Activated gamma-delta T cell treated with Interleukin-2 at 50 U/mL for 16 hours (primary cell): ENCODE results near the gene NFIC.

Experiments used
- DNase-seq: peaks from one replicate; pipeline ENCODE4 v3.0.0-alpha.2; 2020

Gene NFIC

GRCh38 chr19:3455393-3455955 is 89.1 kb downstream of the NFIC start:
- DNase-seq: no peak

GRCh38 chr19:3455960-3456601 is 89.7 kb downstream of the NFIC start:
- no peak for DNase-seq

- no peak for DNase-seq
These were observed 90.6 kb downstream of the NFIC start for GRCh38 chr19:3456925-3457527.

GRCh38 chr19:3457528-3458228 is 91.3 kb downstream of the NFIC start:
- DNase-seq: no peak

GRCh38 chr19:3458229-3459088 is 92.1 kb downstream of the NFIC start:
- no peak for DNase-seq

GRCh38 chr19:3459089-3459881 is 92.9 kb downstream of the NFIC start:
- no peak for DNase-seq

- DNase-seq: no peak
These were observed 93.7 kb downstream of the NFIC start for GRCh38 chr19:3459965-3460582.

GRCh38 chr19:3462991-3463713 is 96.8 kb downstream of the NFIC start:
- DNase-seq: no peak

GRCh38 chr19:3463714-3464586 is 97.6 kb downstream of the NFIC start:
- no peak for DNase-seq

GRCh38 chr19:3464587-3465235 is 98.3 kb downstream of the NFIC start:
- DNase-seq: no peak

- DNase-seq: no peak
These were observed 99.2 kb downstream of the NFIC start for GRCh38 chr19:3465552-3465951.

- no peak for DNase-seq
These were observed 100.3 kb downstream of the NFIC start for GRCh38 chr19:3466635-3467034.

- DNase-seq: no peak
These were observed 101.2 kb downstream of the NFIC start for GRCh38 chr19:3467437-3468198.

- no peak for DNase-seq
These were observed 101.8 kb downstream of the NFIC start for GRCh38 chr19:3468211-3468610.

- DNase-seq: no peak
These were observed 103.5 kb downstream of the NFIC start for GRCh38 chr19:3469638-3470499.

- no peak for DNase-seq
These were observed 104.2 kb downstream of the NFIC start for GRCh38 chr19:3470500-3471128.
